Measurements from ENCODE around the gene RNF14.

The RNF14 gene

GRCh38 chr5:141949511-141949910 lies 19.4 kb upstream of the RNF14 start:
- no peak for DNase-seq

GRCh38 chr5:141950207-141951005 lies 18.5 kb upstream of the RNF14 start:
- DNase-seq = no peak

- no peak for DNase-seq
Observed at GRCh38 chr5:141951332-141951781, 17.5 kb upstream of the RNF14 start.

GRCh38 chr5:141952020-141952419 lies 16.9 kb upstream of the RNF14 start:
- no peak for DNase-seq

- no peak for DNase-seq
Observed at GRCh38 chr5:141954194-141954593, 14.7 kb upstream of the RNF14 start.

- no peak for DNase-seq
Observed at GRCh38 chr5:141957367-141957996, 11.4 kb upstream of the RNF14 start.

- peak; percentile 66 for DNase-seq
Observed at GRCh38 chr5:141958113-141958512, 10.8 kb upstream of the RNF14 start, which contains the start of gene PCDH12. TSS of gene PCDH12 (minus strand) at chr5:141958202. CDS start at chr5:141957851, 351 bp downstream.

GRCh38 chr5:141958546-141959172 lies 10.2 kb upstream of the RNF14 start:
- no peak for DNase-seq

- no peak for DNase-seq
Observed at GRCh38 chr5:141960018-141960417, 8.9 kb upstream of the RNF14 start.

GRCh38 chr5:141960449-141961323 lies 8.2 kb upstream of the RNF14 start:
- peak; percentile 95 for DNase-seq

GRCh38 chr5:141961466-141961865 lies 7.4 kb upstream of the RNF14 start:
- no peak for DNase-seq

- DNase-seq = no peak
Observed at GRCh38 chr5:141963701-141964100, 5.2 kb upstream of the RNF14 start.

GRCh38 chr5:141965071-141965470 lies 3.8 kb upstream of the RNF14 start:
- no peak for DNase-seq

- no peak for DNase-seq
Observed at GRCh38 chr5:141966275-141966962, 2.5 kb upstream of the RNF14 start.

- DNase-seq = no peak
Observed at GRCh38 chr5:141966963-141967333, 2.0 kb upstream of the RNF14 start.

GRCh38 chr5:141969783-141970771 lies 1.2 kb downstream of the RNF14 start:
- DNase-seq = no peak

GRCh38 chr5:141973871-141974595 lies 5.1 kb downstream of the RNF14 start:
- DNase-seq = no peak

- DNase-seq = no peak
Observed at GRCh38 chr5:141976176-141976575, 7.3 kb downstream of the RNF14 start.

GRCh38 chr5:141978389-141978788 lies 9.5 kb downstream of the RNF14 start:
- DNase-seq = no peak

- no peak for DNase-seq
Observed at GRCh38 chr5:141982626-141983025, 13.7 kb downstream of the RNF14 start.
